BE2C (cell line): ENCODE data around the gene C9orf85. TPM values are rescaled to one million over a fixed set of nuclear protein-coding genes. Genes with fewer than 3 reads are reported as not detected.
A peak's percentile ranks its signal among the peaks of the same experiment; 100 is the strongest.

Experiments used
- DNase-seq: peaks from one replicate; pipeline ENCODE4 v3.0.0-alpha.2; 2020
- H3K27me3 ChIP-seq: fragments of 250-450 bp; sonication (Bioruptor Pico); 2 replicates; pipeline ENCODE4 v1.5.1; 2020; ENCODE audit warnings: mild to moderate bottlenecking
- H3K36me3 ChIP-seq: fragments of 250-450 bp; sonication (Bioruptor Pico); 2 replicates; pipeline ENCODE4 v1.5.1; 2020; ENCODE audit warnings: mild to moderate bottlenecking
- H3K4me1 ChIP-seq: fragments of 250-450 bp; sonication (Bioruptor Pico); 2 replicates; pipeline ENCODE4 v1.5.1; 2020
- H3K4me3 ChIP-seq: 2 replicates; pipeline ENCODE4 v1.5.1; 2011; ENCODE audit warnings: low read depth, low read length
- H3K9me3 ChIP-seq: fragments of 250-450 bp; sonication (Bioruptor Pico); 2 replicates; pipeline ENCODE4 v1.5.1; 2020
- polyA plus RNA-seq: library from polyadenylated mRNA; unstranded; fragments of >200 nt; gene quantifications from one replicate; pipeline ENCODE4 v1.2.1, GENCODE V29; 2012; ENCODE audit warnings: low read depth, missing spikeins; ENCODE audit not compliant: insufficient read length, insufficient read depth
- TF ChIP-seq, protein P1 (sequence below): IDR thresholded peaks from 2 replicates; pipeline ENCODE4 v1.5.1; 2012; ENCODE audit warnings: mild to moderate bottlenecking, low read depth, low read length

The C9orf85 gene, protein sequence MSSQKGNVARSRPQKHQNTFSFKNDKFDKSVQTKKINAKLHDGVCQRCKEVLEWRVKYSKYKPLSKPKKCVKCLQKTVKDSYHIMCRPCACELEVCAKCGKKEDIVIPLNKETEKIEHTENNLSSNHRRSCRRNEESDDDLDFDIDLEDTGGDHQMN
- 4.5 TPM for polyA plus RNA-seq

GRCh38 chr9:71911061-71911907 is at the start of gene C9orf85, which contains the start of gene ABHD17B:
C9orf85 (plus strand) TSS chr9:71911639; CDS start chr9:71911735, 96 bp downstream.
ABHD17B (minus strand) TSS chr9:71911193; CDS start chr9:71875080, 36,113 bp downstream.
- Histone ChIP-seq H3K36me3 (peaks cover 2% of the 10 kb centered on the region), H3K4me3 (peak within 1 kb of the TSS; percentile 97), H3K4me1 (no peaks in the 10 kb centered on the region), H3K9me3 (no peaks in the 10 kb centered on the region), H3K27me3 (no peaks in the 10 kb centered on the region)
- TF ChIP-seq, protein P1, sequence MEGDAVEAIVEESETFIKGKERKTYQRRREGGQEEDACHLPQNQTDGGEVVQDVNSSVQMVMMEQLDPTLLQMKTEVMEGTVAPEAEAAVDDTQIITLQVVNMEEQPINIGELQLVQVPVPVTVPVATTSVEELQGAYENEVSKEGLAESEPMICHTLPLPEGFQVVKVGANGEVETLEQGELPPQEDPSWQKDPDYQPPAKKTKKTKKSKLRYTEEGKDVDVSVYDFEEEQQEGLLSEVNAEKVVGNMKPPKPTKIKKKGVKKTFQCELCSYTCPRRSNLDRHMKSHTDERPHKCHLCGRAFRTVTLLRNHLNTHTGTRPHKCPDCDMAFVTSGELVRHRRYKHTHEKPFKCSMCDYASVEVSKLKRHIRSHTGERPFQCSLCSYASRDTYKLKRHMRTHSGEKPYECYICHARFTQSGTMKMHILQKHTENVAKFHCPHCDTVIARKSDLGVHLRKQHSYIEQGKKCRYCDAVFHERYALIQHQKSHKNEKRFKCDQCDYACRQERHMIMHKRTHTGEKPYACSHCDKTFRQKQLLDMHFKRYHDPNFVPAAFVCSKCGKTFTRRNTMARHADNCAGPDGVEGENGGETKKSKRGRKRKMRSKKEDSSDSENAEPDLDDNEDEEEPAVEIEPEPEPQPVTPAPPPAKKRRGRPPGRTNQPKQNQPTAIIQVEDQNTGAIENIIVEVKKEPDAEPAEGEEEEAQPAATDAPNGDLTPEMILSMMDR: no peak
- peak; percentile 99 for DNase-seq

- Histone ChIP-seq H3K36me3 (no peaks in the 10 kb centered on the region; the same call in none of the 2 replicates), H3K4me1 (no peaks in the 10 kb centered on the region), H3K4me3 (no peak overlapping the region), H3K27me3 (no peaks in the 10 kb centered on the region), H3K9me3 (no peaks in the 10 kb centered on the region)
- no peak for DNase-seq
- TF ChIP-seq, protein P1: no peak
These were observed 47.8 kb upstream of the C9orf85 start for GRCh38 chr9:71863631-71864030.

DNA sequence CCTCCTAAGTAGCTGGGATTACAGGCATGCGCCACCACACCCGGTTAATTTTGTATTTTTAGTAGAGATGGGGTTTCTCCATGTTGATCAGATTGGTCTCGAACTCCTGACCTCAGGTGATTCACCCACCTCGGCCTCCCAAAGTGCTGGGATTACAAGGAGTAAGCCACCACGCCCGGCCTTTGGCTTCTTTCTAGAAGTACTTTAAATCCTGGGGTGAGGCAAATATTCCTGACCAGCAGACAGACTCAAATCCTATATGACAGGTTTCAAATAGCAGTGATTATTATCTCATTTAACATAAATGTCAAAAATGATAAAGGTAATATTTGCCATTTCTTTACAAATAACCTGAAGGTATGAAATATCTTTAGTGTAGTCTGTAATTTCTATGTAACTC is 36.1 kb upstream of the C9orf85 start:
- H3K4me1 ChIP-seq: no peaks in the 10 kb centered on the region
- TF ChIP-seq, protein P1: no peak
- no peaks in the 10 kb centered on the region; the same call in 1 of the 2 replicates for H3K9me3 ChIP-seq
- no peak for DNase-seq
- H3K4me3 ChIP-seq: no peak overlapping the region
- H3K27me3 ChIP-seq: no peaks in the 10 kb centered on the region
- peaks cover 5% of the 10 kb centered on the region; the same call in 1 of the 2 replicates for H3K36me3 ChIP-seq

DNA sequence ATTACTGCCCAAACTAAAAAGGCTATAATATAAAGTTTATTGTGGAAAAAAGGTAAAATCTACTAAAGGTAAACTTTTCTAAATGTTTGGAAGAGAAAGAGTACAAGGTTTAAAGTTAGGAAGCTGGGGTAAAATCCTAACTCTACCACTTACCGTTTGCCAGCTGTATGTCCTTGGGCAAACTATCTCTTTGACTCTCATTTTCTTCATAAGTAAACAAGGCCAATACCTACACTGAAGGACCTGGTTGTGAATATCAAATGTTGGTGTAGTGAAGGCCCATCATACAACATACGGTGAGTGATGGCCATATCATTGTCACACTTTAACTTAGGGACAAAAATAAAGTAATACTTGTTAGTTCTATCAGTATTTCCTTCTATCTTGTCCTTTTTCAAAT is 35.3 kb upstream of the C9orf85 start:
- TF ChIP-seq, protein P1: no peak
- H3K4me1 ChIP-seq: no peaks in the 10 kb centered on the region
- H3K9me3 ChIP-seq: no peaks in the 10 kb centered on the region; the same call in 1 of the 2 replicates
- H3K27me3 ChIP-seq: no peaks in the 10 kb centered on the region
- no peak overlapping the region for H3K4me3 ChIP-seq
- DNase-seq: no peak
- peaks cover 5% of the 10 kb centered on the region; the same call in 1 of the 2 replicates for H3K36me3 ChIP-seq

GRCh38 chr9:71876829-71877228 is 34.6 kb upstream of the C9orf85 start:
- TF ChIP-seq, protein P1: no peak
- H3K4me3 ChIP-seq: no peak overlapping the region
- no peaks in the 10 kb centered on the region for H3K4me1 ChIP-seq
- peaks cover 5% of the 10 kb centered on the region; the same call in 1 of the 2 replicates for H3K36me3 ChIP-seq
- H3K27me3 ChIP-seq: no peaks in the 10 kb centered on the region
- DNase-seq: no peak
- no peaks in the 10 kb centered on the region; the same call in 1 of the 2 replicates for H3K9me3 ChIP-seq
